ENCODE measurements around the gene GRAP2. TPM values are rescaled to one million over a fixed set of nuclear protein-coding genes. Genes with fewer than 3 reads are reported as not detected.
A peak's percentile ranks its signal among the peaks of the same experiment; 100 is the strongest.

Gene GRAP2
- total RNA-seq, 4 donors from 2014 or later: 0.76 to 11.1 (median 1.1) TPM

- H3K4me1 ChIP-seq: peaks cover 0 to 18% (median 4%) of the 10 kb centered on the region in 3 donors
- peak overlapping the region in 1 of 4 donors; percentile 33 for H3K27ac ChIP-seq
- H3K27me3 ChIP-seq: peaks cover 0 to 33% (median 0%) of the 10 kb centered on the region in 4 donors
- no peaks in the 10 kb centered on the region for H3K9me3 ChIP-seq
- intact Hi-C loops (cut with DNase I): no loop called here
- no peak overlapping the region for H3K4me3 ChIP-seq
- 65 to 67% methylated on average over 9 of the region's 9 CpGs for WGBS, 2 donors
- TF ChIP-seq CTCF (IDR thresholded peaks at IDR 0.05): no peak
- no peak for TF ChIP-seq POLR2A (IDR thresholded peaks at IDR 0.05)
- H3K36me3 ChIP-seq: no peaks in the 10 kb centered on the region
- no peak for DNase-seq
Observed at GRCh38 chr22:39910876-39911613, 10.2 kb downstream of the GRAP2 start.

GRCh38 chr22:39913321-39913720, 12.4 kb downstream of the GRAP2 start:
- DNase-seq: no peak
- Histone ChIP-seq H3K9me3 (no peaks in the 10 kb centered on the region), H3K4me3 (no peak overlapping the region), H3K4me1 (peaks cover 0 to 41% (median 7%) of the 10 kb centered on the region in 3 donors), H3K36me3 (no peaks in the 10 kb centered on the region), H3K27ac (peak overlapping the region in 1 of 4 donors; percentile 17), H3K27me3 (peaks cover 0 to 28% (median 0%) of the 10 kb centered on the region in 4 donors)
- WGBS, 2 donors: 71 to 73% methylated on average over 5 of the region's 5 CpGs
- TF ChIP-seq CTCF (IDR thresholded peaks at IDR 0.05) (no peak), POLR2A (IDR thresholded peaks at IDR 0.05) (no peak)
- intact Hi-C loops (cut with DNase I): no loop called here

- H3K27me3 ChIP-seq: peaks cover 0 to 28% (median 0%) of the 10 kb centered on the region in 4 donors
- intact Hi-C loops (cut with DNase I): no loop called here
Observed at GRCh38 chr22:39913886-39914285, 13.0 kb downstream of the GRAP2 start.

GRCh38 chr22:39914584-39914983, 13.7 kb downstream of the GRAP2 start:
- no peak for TF ChIP-seq CTCF (IDR thresholded peaks at IDR 0.05)
- TF ChIP-seq POLR2A (IDR thresholded peaks at IDR 0.05): no peak
- no peak for DNase-seq
- intact Hi-C loops (cut with DNase I): no loop called here
- peaks cover 0 to 28% (median 0%) of the 10 kb centered on the region in 4 donors for H3K27me3 ChIP-seq
- H3K4me3 ChIP-seq: no peak overlapping the region
- no peak overlapping the region for H3K27ac ChIP-seq
- H3K9me3 ChIP-seq: no peaks in the 10 kb centered on the region
- WGBS, 2 donors: 78 to 83% methylated on average over 9 of the region's 9 CpGs
- H3K4me1 ChIP-seq: peaks cover 0 to 53% (median 7%) of the 10 kb centered on the region in 3 donors
- H3K36me3 ChIP-seq: no peaks in the 10 kb centered on the region

More at GRCh38 chr22:39913886-39914285, 13.0 kb downstream of the GRAP2 start:
- no peak for DNase-seq
- no peak overlapping the region for H3K4me3 ChIP-seq
- peaks cover 0 to 47% (median 7%) of the 10 kb centered on the region in 3 donors for H3K4me1 ChIP-seq
- TF ChIP-seq POLR2A (IDR thresholded peaks at IDR 0.05) (no peak), CTCF (IDR thresholded peaks at IDR 0.05) (no peak)
- H3K27ac ChIP-seq: peak overlapping the region in 1 of 4 donors; percentile 17
- H3K9me3 ChIP-seq: no peaks in the 10 kb centered on the region
- no peaks in the 10 kb centered on the region for H3K36me3 ChIP-seq
- WGBS, 2 donors: 55 to 66% methylated on average over 2 of the region's 2 CpGs

- Histone ChIP-seq H3K27ac (peak overlapping the region in 1 of 4 donors; percentile 51), H3K36me3 (no peaks in the 10 kb centered on the region), H3K9me3 (no peaks in the 10 kb centered on the region), H3K4me3 (no peak overlapping the region), H3K27me3 (peaks cover 0 to 20% (median 0%) of the 10 kb centered on the region in 4 donors), H3K4me1 (peaks cover 0 to 55% (median 7%) of the 10 kb centered on the region in 3 donors)
- intact Hi-C loops (cut with DNase I): no loop called here
- WGBS, 2 donors: 38 to 40% methylated on average over 4 of the region's 4 CpGs
- TF ChIP-seq CTCF (IDR thresholded peaks at IDR 0.05) (no peak), POLR2A (IDR thresholded peaks at IDR 0.05) (no peak)
- DNase-seq: no peak
Observed at GRCh38 chr22:39915295-39915726, 14.4 kb downstream of the GRAP2 start.
